H7 (cell line): Measurements from ENCODE around the gene WWOX. TPM values are rescaled to one million over a fixed set of nuclear protein-coding genes. Genes with fewer than 3 reads are reported as not detected.

Source experiments
- DNase-seq: peaks from one replicate; pipeline ENCODE4 v3.0.0; 2012
- H3K27me3 ChIP-seq: 2 replicates; pipeline ENCODE4 v1.6.0; 2011; ENCODE audit warnings: mild to moderate bottlenecking, low read length; ENCODE audit not compliant: control insufficient read depth, insufficient read depth
- H3K36me3 ChIP-seq: replicated peaks from 2 replicates; pipeline ENCODE4 v1.5.1; 2011; ENCODE audit warnings: low read length; ENCODE audit not compliant: control insufficient read depth, insufficient read depth
- H3K4me3 ChIP-seq: 2 replicates; pipeline ENCODE4 v1.5.1; 2011; ENCODE audit warnings: low read depth, mild to moderate bottlenecking, control low read depth, low read length, moderate library complexity; ENCODE audit not compliant: insufficient read depth
- total RNA-seq: library from RNA; depleted of rRNA; stranded (reverse); fragments of >200 nt; shearing (Covaris generic); gene quantifications from 2 replicates; pipeline ENCODE4 v1.2.3, GENCODE V29; 2014

The WWOX gene
- total RNA-seq, 1 experiment from 2014 or later, result 29.2 TPM

DNA sequence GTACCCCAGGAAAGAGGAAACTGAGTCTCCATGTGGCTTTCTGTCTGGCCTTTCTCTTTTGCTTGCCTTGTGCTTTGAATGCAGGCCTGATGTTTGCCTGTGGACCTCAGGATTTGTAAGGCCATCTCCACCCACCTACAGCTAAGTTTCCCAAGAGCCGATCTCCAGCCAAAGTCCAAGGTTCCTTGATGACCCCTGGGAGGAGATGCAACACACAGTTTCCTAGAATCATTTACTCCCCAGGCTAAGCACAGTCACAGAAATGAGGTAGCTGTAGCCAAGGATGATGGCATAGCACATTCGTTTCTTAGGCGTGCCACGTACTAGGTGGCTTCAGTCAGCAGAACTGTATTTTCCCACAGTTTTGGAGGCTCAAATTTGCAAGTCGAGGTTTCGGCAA lies 905.6 kb downstream of the WWOX start:
- no peak for DNase-seq
- no peaks in the 10 kb centered on the region for H3K36me3 ChIP-seq
- no peak overlapping the region for H3K4me3 ChIP-seq
- no peaks in the 10 kb centered on the region for H3K27me3 ChIP-seq

DNA sequence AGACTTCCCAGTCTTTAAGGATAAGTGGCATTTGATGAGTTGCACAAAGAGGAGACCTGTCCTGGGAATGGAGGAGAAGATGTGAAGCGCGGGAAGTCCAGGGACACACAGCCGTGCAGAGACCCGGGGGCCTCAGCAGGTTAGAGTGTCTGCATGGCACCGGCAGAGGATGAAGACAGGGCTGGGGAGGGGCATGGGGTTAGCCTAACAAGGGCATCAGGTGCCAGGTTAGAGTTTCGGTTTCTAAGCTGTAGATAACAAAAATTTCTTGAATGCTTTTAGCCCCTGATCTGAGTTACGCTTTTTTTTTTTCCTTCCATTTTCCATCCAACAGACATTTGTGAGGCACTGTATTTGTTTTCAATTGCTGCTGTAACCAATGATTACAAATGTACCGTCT lies 906.8 kb downstream of the WWOX start:
- DNase-seq, result no peak
- H3K36me3 ChIP-seq, result no peaks in the 10 kb centered on the region
- H3K4me3 ChIP-seq, result no peak overlapping the region

DNA sequence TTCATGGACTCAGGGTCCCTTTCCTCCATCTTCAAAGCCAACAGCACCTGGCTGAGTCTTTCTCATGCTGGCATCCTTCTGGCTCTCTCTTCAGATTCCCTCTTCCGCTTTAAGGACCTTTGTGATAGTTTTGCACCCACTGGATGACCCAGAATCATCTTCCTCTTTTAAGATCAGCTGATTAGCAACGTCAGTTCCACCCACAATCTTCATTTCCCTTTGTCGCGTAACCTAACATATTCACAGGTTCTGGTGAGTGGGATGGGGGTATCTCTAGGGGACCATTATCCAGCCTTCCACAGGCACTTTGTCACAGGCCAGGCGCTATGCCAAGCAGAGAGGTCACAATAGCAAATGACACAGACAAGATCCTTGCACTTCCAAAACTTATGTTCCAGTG lies 907.3 kb downstream of the WWOX start:
- no peak overlapping the region for H3K4me3 ChIP-seq
- no peaks in the 10 kb centered on the region for H3K36me3 ChIP-seq
- no peaks in the 10 kb centered on the region for H3K27me3 ChIP-seq
- no peak for DNase-seq

More for the DNA sequence above, 906.8 kb downstream of the WWOX start:
- no peaks in the 10 kb centered on the region for H3K27me3 ChIP-seq

DNA sequence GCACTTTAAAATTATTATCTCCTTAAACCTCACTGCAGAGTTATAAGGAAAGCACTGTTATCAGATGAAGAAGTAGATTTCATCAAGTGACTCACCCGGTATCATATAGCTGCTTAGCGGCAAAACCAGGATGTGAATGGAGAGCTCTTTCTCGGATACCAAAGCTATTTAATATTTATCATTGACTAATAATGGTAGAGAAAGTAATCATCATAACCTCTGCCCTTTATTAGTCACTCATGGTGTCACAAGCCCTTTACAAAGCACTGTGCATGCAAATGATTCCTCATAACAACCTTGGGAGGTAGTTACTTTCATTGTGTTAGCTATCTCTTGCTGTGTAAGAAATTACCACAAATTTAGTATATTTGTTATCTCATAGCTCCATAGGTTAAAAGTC lies 908.2 kb downstream of the WWOX start:
- DNase-seq, result no peak
- Histone ChIP-seq H3K36me3 (no peaks in the 10 kb centered on the region), H3K4me3 (no peak overlapping the region)

DNA sequence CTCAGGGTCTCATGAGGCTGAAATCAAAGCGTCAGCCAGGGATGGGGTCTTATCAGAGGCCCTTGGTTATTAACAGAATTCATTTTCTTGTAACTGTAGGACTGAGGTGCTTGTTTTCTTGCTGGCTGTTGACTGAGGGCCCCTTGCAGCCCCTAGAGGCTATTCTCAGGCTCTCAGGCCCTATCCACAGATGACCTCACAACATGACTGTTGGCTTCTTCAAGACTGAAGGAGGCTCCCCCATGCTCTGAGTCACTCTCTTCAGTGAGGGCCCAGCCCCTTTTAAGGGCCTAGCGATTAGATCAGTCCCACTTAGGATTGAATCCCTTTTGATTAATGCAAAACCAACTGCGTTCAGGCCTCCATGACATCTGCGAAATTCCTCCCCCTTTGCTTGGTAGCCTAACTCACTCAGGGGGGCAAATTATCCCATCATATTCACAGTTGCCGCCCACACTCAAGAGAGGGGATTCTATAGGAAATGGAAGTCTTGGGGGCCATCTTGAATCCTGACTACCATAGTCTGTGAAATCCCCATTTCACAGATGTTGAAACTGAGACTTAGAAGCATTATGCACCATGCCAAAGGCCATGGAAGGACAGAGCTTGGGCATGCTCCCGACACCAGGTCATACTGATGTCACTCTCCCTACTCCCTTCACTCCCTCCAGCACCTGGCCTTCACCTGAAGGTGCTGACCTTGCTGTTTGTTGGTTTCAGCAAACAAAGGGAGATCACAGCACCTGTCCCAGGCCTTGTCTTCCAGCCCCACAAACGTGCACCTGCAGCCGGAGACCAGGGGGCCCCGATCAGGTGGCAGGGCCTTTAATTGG lies 908.8 kb downstream of the WWOX start:
- H3K27me3 ChIP-seq, result no peaks in the 10 kb centered on the region
- no peak overlapping the region for H3K4me3 ChIP-seq
- peak; percentile 25 for DNase-seq
- no peaks in the 10 kb centered on the region for H3K36me3 ChIP-seq

More for the DNA sequence above, 908.2 kb downstream of the WWOX start:
- no peaks in the 10 kb centered on the region for H3K27me3 ChIP-seq

DNA sequence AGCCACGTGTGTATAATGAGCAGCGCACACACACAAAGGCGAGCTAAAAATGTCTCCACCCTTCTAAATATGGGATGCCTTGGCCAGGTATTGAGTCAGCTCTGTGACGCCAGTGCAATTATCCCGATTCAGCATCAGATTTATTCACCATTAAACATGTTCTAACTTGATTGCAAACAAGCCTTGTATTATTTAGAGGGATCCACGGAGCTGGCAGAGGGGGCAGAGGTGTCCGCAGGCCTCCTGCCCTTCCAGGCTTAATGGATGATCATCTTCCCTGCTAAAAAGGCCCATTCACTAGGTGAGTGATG lies 909.4 kb downstream of the WWOX start:
- H3K27me3 ChIP-seq, result no peaks in the 10 kb centered on the region
- H3K36me3 ChIP-seq, result no peaks in the 10 kb centered on the region
- DNase-seq, result no peak
- H3K4me3 ChIP-seq, result no peak overlapping the region

DNA sequence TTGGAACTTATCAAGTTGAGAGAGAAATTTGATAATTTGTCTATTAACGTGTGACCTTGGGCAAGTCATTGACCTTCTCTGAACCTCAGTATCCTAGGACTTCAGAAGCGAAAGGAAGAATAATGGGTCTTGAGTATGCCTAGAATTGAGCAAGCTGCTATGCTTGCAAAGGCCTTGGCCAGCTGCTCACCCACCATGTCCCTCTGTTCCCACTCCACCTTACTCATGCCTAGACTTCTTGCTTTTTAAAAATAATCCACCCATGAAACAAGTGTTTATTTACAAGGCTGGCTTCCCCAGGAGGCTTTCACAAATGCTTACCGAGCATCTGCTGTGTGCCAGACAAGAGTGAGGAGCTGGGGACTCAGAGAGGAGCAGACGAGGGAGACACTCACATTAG lies 910.4 kb downstream of the WWOX start:
- Histone ChIP-seq H3K36me3 (no peaks in the 10 kb centered on the region), H3K4me3 (no peak overlapping the region), H3K27me3 (no peaks in the 10 kb centered on the region)
- no peak for DNase-seq

DNA sequence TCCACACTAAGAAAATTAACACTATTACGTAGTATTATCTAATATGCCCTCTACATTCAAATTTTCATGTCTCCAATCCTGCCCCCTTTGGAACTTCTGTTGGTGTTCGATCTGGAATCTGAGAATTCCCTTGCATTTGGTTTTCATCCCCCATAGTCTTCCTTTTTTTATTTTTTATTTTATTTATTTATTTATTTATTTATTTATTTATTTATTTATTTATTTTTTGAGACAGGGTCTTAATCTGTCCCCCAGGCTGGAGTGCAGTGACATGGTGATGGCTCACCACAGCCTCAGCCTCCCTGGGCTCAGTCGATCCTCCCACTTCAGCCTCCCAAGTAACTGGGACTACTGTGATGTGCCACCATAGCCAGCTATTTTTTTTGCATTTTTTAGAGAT lies 911.8 kb downstream of the WWOX start:
- no peaks in the 10 kb centered on the region for H3K36me3 ChIP-seq
- no peak for DNase-seq

DNA sequence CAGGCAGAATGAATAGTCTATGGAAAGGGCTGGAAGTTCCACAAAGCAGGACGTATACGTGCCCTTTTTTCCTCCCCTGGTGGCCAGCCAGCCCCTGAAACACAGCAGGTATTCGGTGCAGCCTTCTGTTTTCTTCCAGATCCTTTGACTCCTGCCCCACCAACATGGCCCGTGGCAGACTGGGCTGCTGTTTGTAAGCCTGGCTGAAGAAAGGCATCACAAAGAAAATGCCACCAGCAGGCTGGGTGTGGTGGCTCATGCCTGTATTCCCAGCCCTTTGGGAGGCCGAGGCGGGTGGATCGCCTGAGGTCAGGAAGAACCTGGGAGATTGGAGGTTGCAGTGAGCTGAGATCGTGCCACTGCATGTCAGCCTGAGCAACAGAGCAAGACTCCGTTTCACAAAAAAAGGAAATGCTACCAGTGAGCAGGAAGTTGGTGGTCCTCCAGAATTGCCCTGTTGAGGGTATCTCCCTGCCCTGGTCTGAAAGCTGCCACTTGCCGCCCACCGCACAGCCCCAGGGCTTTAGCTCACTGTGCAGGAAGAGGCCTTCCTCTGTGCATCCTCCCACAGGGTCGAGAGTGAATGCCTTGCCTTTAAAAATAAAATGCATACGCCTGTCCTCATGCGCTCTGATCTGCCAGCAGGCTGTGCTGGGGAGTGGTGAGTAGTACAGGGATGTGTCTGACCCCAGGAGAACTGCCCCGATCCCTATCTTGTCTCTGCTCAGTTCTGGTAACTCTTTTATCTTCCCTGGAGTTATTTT lies 913.4 kb downstream of the WWOX start:
- no peaks in the 10 kb centered on the region for H3K36me3 ChIP-seq
- H3K4me3 ChIP-seq, result no peak overlapping the region
- peak; percentile 40 for DNase-seq
- H3K27me3 ChIP-seq, result no peaks in the 10 kb centered on the region

More for the DNA sequence above, 911.8 kb downstream of the WWOX start:
- no peaks in the 10 kb centered on the region for H3K27me3 ChIP-seq
- H3K4me3 ChIP-seq, result no peak overlapping the region

DNA sequence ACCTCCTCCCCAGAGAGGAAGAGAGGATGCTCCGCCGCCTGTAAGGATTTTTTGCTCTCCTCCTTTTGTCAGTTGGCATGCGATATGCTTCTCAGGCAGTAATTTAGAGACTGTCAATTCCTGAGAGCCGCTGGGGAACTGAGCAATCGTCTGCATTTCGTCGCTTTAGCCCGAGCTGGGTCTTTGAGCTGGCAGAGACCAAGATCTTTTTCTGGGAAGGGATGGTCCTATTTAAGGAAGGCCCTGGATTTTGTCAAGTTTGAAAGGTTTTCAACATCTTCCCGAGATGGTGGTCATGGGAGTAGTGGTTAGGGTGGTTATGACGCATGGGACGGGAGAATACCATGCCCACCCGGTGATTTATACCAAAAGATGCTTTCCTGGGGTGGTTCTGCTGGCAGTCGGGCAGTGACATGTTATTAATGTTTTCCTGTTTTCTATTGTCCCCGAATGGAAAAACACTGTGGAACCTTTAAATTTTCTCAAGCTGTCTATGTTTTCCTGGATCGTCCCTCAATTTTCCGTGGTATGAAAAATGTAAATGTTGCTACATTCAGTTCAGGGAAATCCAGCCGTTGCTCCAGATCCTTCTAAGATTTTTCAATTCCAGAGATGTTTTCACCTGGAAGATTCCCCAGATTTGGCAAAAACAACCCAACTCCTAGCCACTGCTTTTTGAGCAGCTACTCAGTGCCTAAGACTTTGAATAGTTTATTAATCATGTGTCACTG lies 914.6 kb downstream of the WWOX start:
- Histone ChIP-seq H3K36me3 (no peaks in the 10 kb centered on the region), H3K4me3 (no peak overlapping the region), H3K27me3 (no peaks in the 10 kb centered on the region)
- no peak for DNase-seq

DNA sequence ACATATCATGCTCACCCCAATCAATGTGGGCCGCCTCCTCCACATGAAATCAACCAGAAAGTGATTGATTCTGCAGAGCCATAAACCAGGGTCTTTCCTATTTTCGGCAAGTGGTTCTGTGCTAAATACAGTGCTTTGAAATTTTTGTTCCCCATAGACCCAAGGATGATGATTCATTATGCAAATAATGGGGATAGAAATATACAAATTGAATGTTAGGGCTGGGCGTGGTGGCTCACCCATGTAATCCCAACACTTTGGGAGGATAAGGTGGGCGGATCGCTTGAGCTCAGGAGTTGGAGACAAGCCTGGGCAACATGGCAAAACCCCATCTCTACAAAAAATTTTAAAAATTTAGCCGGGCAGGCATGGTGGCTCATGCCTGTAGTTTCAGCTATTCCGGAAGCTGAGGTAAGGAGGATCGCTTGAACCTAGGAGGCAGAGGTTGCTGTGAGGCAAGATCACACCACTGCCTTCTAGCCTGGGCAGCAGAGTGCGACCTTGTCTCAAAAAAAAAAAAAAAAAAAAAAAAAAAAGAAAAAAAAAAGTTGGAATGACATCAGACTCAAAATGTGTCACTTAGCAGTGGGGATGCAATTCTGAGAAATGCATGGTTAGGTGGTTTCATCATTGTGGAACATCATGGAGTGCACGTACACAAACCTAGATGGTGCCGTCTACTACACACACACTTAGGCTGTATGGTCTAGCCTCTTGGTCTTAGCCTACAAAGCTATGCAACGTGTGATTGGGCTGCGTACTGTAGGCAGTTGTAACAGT lies 919.4 kb downstream of the WWOX start:
- no peaks in the 10 kb centered on the region for H3K36me3 ChIP-seq
- no peak for DNase-seq
- no peaks in the 10 kb centered on the region for H3K27me3 ChIP-seq
- no peak overlapping the region for H3K4me3 ChIP-seq

DNA sequence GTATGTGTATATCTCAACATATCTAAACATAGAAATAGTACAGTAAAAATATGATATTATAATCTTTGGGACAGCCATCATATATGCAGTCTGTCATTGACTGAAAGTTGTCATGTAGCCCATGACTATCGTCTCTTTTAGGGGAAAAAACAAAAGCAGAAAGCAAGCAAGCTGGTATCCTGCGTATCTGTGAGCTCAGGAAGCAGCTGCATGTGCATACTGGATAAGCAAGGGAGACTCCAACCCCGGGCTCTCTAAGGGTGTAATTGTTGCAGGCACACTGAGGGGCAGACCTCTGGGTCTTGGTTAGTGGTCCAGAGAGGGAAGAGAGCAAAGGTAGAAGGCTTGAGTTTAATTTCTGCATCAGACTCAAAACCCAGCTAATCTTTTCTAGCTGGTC lies 920.0 kb downstream of the WWOX start:
- H3K27me3 ChIP-seq, result no peaks in the 10 kb centered on the region
- no peaks in the 10 kb centered on the region for H3K36me3 ChIP-seq
- H3K4me3 ChIP-seq, result no peak overlapping the region
- no peak for DNase-seq

DNA sequence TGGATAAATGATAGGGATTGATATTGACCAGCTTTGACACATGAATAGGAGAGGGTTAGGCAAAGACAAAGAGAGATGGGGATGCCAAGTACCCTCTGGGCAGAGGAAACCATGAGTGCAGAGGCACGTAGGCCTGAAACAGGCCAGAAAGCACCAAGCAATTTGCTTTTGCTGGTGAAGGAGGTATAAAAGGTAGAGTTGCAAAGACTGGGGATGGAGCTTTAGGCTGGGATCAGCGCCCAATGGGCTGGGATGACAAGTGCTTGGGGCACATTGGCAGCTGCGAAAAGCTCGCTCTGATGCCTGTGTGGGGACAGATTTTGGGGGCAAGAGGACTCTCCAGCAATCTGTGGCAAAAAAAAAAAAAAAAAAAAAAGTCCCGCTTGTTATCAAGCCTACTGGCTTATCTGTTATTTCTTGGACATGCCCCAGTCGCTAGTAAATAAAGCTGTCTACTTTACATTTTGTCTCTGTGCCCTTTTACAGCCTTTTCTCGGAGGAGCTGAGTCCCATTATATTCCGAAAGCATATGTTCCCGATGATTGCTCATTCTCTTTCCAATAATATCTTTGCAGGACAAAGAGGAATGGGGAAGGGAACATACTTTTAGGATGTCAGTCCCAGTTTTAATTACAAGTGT lies 922.7 kb downstream of the WWOX start:
- no peak for DNase-seq
- no peak overlapping the region for H3K4me3 ChIP-seq
- H3K36me3 ChIP-seq, result no peaks in the 10 kb centered on the region
- H3K27me3 ChIP-seq, result no peaks in the 10 kb centered on the region

DNA sequence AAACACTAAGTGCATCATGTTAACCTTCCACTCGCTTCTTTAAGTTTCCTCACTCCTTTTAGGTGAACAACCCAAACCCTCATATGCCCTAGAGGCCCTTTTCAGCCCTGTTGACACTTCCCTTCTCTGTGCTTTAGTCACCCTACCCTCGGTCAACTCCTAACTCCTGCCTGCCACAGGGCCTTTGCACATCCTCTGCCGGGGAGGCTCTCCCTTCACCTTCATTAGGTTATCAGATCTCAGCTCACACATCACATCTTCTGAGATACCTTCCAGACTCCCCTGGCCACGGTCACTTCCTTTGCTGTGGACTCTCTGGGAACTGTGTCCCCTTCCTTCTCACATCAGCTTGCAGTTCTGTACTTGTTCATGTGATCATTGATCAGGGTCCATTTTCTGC lies 926.7 kb downstream of the WWOX start:
- no peak for DNase-seq
- Histone ChIP-seq H3K4me3 (no peak overlapping the region), H3K27me3 (no peaks in the 10 kb centered on the region), H3K36me3 (no peaks in the 10 kb centered on the region)
